Epithelial cell of proximal tubule (primary cell): ENCODE measurements around the gene IGSF23. TPM values are rescaled to one million over a fixed set of nuclear protein-coding genes. Genes with fewer than 3 reads are reported as not detected.
"Not testable (repeated sequence)": the region's sequence is repeated elsewhere in the genome, so short reads cannot be mapped to it uniquely, and the experiment has no call there.

Experiments
- DNase-seq: peaks from one replicate; pipeline ENCODE4 v3.0.0-alpha.2; 2011; ENCODE audit warnings: low read depth
- H3K4me3 ChIP-seq: 2 replicates; pipeline ENCODE4 v1.5.1; 2011; ENCODE audit warnings: low read depth, mild to moderate bottlenecking, low read length
- CTCF ChIP-seq: conservative IDR thresholded peaks from 2 replicates; pipeline ENCODE4 v1.5.1; 2012; ENCODE audit warnings: low read depth, mild to moderate bottlenecking, low read length
- total RNA-seq: library from RNA; depleted of rRNA; stranded (reverse); fragments of >200 nt; gene quantifications from 2 replicates; pipeline ENCODE4 v1.2.3, GENCODE V29; 2015

IGSF23 gene
- total RNA-seq, 1 donor from 2014 or later, result 0.12 TPM

GRCh38 chr19:44663996-44664395 lies 50.6 kb downstream of the IGSF23 start:
- H3K4me3 ChIP-seq, result no peak overlapping the region
- DNase-seq, result no peak
- TF ChIP-seq CTCF, result no peak

GRCh38 chr19:44664976-44665375 lies 51.6 kb downstream of the IGSF23 start:
- H3K4me3 ChIP-seq, result no peak overlapping the region
- no peak for TF ChIP-seq CTCF
- no peak for DNase-seq

GRCh38 chr19:44666852-44667556 lies 53.6 kb downstream of the IGSF23 start:
- TF ChIP-seq CTCF, result no peak
- no peak overlapping the region for H3K4me3 ChIP-seq
- DNase-seq, result no peak

- no peak overlapping the region for H3K4me3 ChIP-seq
Measured at GRCh38 chr19:44668985-44669764, 55.8 kb downstream of the IGSF23 start.

GRCh38 chr19:44670027-44670426 lies 56.7 kb downstream of the IGSF23 start:
- not testable (repeated sequence) for DNase-seq, H3K4me3 ChIP-seq

More at GRCh38 chr19:44668985-44669764, 55.8 kb downstream of the IGSF23 start:
- DNase-seq, result no peak
- TF ChIP-seq CTCF, result no peak

GRCh38 chr19:44671400-44671799 lies 58.0 kb downstream of the IGSF23 start, which contains the start of gene CEACAM19:
CEACAM19 (plus strand) TSS chr19:44671482; CDS start chr19:44671932, 450 bp downstream.
- no peak for DNase-seq
- TF ChIP-seq CTCF, result no peak
- H3K4me3 ChIP-seq, result no peak within 1 kb of the TSS

GRCh38 chr19:44672226-44672625 lies 58.9 kb downstream of the IGSF23 start:
- no peak for TF ChIP-seq CTCF
- no peak for DNase-seq
- H3K4me3 ChIP-seq, result no peak overlapping the region
